HCT116 (cell line): ENCODE data around the gene NT5C3A.

Experiments
- EZH2 ChIP-seq: fragments of 200-600 bp; sonication (generic); IDR thresholded peaks from 2 replicates; pipeline ENCODE4 v1.6.1; 2017; ENCODE audit warnings: antibody characterized with exemption, mixed run types
- POLR2AphosphoS5 ChIP-seq: IDR thresholded peaks from 2 replicates; pipeline ENCODE4 v1.6.1; 2011; ENCODE audit warnings: mild to moderate bottlenecking, low read depth, low read length, moderate library complexity
- SP1 ChIP-seq: IDR thresholded peaks from 2 replicates; pipeline ENCODE4 v1.6.1; 2012; ENCODE audit warnings: low read depth
- YY1 ChIP-seq: IDR thresholded peaks from 2 replicates; pipeline ENCODE4 v1.6.1; 2011; ENCODE audit warnings: low read length, low read depth, moderate library complexity, mild to moderate bottlenecking; ENCODE audit not compliant: insufficient replicate concordance; ENCODE audit errors: extremely low read depth
- ZNF274 ChIP-seq: fragments of 200-500 bp; sonication (Bioruptor generic); IDR thresholded peaks from 2 replicates; pipeline ENCODE4 v1.6.1; 2014; ENCODE audit warnings: mild to moderate bottlenecking, low read depth, low read length, inconsistent platforms
- TF ChIP-seq, protein P1 (sequence below), 3 experiments: fragments of 200-600 bp in 1 of 3; sonication (generic) in 1 of 3; IDR thresholded peaks in 2 of 3; conservative IDR thresholded peaks in 1 of 3; 2 replicates each; pipeline ENCODE4 v1.5.1; 2012 to 2017; ENCODE audit warnings: low read depth in 2 of 3, low read length in 2 of 3, antibody characterized with exemption in 1 of 3, borderline replicate concordance in 1 of 3, control low read depth in 1 of 3, mild to moderate bottlenecking in 1 of 3, mixed read lengths in 1 of 3, mixed run types in 1 of 3, moderate library complexity in 1 of 3; ENCODE audit not compliant: insufficient read depth in 1 of 3
- TF ChIP-seq, protein P2 (sequence below): IDR thresholded peaks from 2 replicates; pipeline ENCODE4 v1.6.1; 2012
- TF ChIP-seq, protein P3 (sequence below): IDR thresholded peaks from 2 replicates; pipeline ENCODE4 v1.6.1; 2011; ENCODE audit warnings: mild to moderate bottlenecking, low read length, moderate library complexity; ENCODE audit not compliant: insufficient replicate concordance; ENCODE audit errors: extremely low read depth
- TF ChIP-seq, protein P4 (sequence below): IDR thresholded peaks from 2 replicates; pipeline ENCODE4 v1.6.1; 2012
- TF ChIP-seq, protein P5 (sequence below): IDR thresholded peaks from 2 replicates; pipeline ENCODE4 v1.6.1; 2012; ENCODE audit warnings: low read depth

GRCh38 chr7:33073243-33073642 is 10.7 kb upstream of the NT5C3A start:
- TF ChIP-seq EZH2: no peak
- TF ChIP-seq, protein P1, sequence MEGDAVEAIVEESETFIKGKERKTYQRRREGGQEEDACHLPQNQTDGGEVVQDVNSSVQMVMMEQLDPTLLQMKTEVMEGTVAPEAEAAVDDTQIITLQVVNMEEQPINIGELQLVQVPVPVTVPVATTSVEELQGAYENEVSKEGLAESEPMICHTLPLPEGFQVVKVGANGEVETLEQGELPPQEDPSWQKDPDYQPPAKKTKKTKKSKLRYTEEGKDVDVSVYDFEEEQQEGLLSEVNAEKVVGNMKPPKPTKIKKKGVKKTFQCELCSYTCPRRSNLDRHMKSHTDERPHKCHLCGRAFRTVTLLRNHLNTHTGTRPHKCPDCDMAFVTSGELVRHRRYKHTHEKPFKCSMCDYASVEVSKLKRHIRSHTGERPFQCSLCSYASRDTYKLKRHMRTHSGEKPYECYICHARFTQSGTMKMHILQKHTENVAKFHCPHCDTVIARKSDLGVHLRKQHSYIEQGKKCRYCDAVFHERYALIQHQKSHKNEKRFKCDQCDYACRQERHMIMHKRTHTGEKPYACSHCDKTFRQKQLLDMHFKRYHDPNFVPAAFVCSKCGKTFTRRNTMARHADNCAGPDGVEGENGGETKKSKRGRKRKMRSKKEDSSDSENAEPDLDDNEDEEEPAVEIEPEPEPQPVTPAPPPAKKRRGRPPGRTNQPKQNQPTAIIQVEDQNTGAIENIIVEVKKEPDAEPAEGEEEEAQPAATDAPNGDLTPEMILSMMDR (IDR thresholded peaks at IDR 0.05 in 2 of 3, conservative IDR thresholded peaks at IDR 0.05 in 1 of 3; ENCODE audit: borderline replicate concordance in 1 of 3, insufficient read depth in 1 of 3, low read depth in 2 of 3, low read length in 2 of 3): no peak
- no peak for TF ChIP-seq YY1
- TF ChIP-seq, protein P2, sequence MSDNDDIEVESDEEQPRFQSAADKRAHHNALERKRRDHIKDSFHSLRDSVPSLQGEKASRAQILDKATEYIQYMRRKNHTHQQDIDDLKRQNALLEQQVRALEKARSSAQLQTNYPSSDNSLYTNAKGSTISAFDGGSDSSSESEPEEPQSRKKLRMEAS: no peak
- no peak for TF ChIP-seq POLR2AphosphoS5
- TF ChIP-seq SP1: no peak
- TF ChIP-seq ZNF274: no peak
- TF ChIP-seq, protein P3, sequence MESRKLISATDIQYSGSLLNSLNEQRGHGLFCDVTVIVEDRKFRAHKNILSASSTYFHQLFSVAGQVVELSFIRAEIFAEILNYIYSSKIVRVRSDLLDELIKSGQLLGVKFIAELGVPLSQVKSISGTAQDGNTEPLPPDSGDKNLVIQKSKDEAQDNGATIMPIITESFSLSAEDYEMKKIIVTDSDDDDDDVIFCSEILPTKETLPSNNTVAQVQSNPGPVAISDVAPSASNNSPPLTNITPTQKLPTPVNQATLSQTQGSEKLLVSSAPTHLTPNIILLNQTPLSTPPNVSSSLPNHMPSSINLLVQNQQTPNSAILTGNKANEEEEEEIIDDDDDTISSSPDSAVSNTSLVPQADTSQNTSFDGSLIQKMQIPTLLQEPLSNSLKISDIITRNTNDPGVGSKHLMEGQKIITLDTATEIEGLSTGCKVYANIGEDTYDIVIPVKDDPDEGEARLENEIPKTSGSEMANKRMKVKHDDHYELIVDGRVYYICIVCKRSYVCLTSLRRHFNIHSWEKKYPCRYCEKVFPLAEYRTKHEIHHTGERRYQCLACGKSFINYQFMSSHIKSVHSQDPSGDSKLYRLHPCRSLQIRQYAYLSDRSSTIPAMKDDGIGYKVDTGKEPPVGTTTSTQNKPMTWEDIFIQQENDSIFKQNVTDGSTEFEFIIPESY: no peak
- TF ChIP-seq, protein P4, sequence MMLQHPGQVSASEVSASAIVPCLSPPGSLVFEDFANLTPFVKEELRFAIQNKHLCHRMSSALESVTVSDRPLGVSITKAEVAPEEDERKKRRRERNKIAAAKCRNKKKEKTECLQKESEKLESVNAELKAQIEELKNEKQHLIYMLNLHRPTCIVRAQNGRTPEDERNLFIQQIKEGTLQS: no peak
- TF ChIP-seq, protein P5, sequence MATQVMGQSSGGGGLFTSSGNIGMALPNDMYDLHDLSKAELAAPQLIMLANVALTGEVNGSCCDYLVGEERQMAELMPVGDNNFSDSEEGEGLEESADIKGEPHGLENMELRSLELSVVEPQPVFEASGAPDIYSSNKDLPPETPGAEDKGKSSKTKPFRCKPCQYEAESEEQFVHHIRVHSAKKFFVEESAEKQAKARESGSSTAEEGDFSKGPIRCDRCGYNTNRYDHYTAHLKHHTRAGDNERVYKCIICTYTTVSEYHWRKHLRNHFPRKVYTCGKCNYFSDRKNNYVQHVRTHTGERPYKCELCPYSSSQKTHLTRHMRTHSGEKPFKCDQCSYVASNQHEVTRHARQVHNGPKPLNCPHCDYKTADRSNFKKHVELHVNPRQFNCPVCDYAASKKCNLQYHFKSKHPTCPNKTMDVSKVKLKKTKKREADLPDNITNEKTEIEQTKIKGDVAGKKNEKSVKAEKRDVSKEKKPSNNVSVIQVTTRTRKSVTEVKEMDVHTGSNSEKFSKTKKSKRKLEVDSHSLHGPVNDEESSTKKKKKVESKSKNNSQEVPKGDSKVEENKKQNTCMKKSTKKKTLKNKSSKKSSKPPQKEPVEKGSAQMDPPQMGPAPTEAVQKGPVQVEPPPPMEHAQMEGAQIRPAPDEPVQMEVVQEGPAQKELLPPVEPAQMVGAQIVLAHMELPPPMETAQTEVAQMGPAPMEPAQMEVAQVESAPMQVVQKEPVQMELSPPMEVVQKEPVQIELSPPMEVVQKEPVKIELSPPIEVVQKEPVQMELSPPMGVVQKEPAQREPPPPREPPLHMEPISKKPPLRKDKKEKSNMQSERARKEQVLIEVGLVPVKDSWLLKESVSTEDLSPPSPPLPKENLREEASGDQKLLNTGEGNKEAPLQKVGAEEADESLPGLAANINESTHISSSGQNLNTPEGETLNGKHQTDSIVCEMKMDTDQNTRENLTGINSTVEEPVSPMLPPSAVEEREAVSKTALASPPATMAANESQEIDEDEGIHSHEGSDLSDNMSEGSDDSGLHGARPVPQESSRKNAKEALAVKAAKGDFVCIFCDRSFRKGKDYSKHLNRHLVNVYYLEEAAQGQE: no peak
